GM23338 (cell line): ENCODE data around the gene PNRC2. TPM values are rescaled to one million over a fixed set of nuclear protein-coding genes. Genes with fewer than 3 reads are reported as not detected.
"Not testable (repeated sequence)": the region's sequence is repeated elsewhere in the genome, so short reads cannot be mapped to it uniquely, and the experiment has no call there.

Source experiments
- ATAC-seq: fragments of 200-7000 bp; cut with Tn5 transposase; 3 replicates; pipeline ENCODE4 v1.9.1; 2020
- DNase-seq: peaks from one replicate; pipeline ENCODE4 v3.0.0-alpha.2; 2015; ENCODE audit warnings: low spot score
- H2AFZ ChIP-seq: fragments of 200-600 bp; sonication (generic); 2 replicates; pipeline ENCODE4 v1.8.0; 2016; ENCODE audit warnings: antibody characterized with exemption, mild to moderate bottlenecking, moderate library complexity
- H3F3A ChIP-seq: fragments of 200-600 bp; sonication (generic); replicated peaks from 2 replicates; pipeline ENCODE4 v1.8.0; 2017; ENCODE audit warnings: antibody characterized with exemption, mixed run types, low read depth
- H3K27ac ChIP-seq: fragments of 200-600 bp; sonication (generic); 2 replicates; pipeline ENCODE4 v1.6.1; 2016; ENCODE audit warnings: low read depth
- H3K27me3 ChIP-seq: fragments of 200-600 bp; sonication (generic); 2 replicates; pipeline ENCODE4 v1.8.0; 2016; ENCODE audit warnings: mild to moderate bottlenecking, mixed run types, moderate library complexity; ENCODE audit not compliant: insufficient read depth
- H3K36me3 ChIP-seq: fragments of 200-600 bp; sonication (generic); 2 replicates; pipeline ENCODE4 v1.8.0; 2016; ENCODE audit warnings: mild to moderate bottlenecking; ENCODE audit not compliant: insufficient read depth
- H3K4me1 ChIP-seq: fragments of 200-600 bp; sonication (generic); 2 replicates; pipeline ENCODE4 v1.8.0; 2016; ENCODE audit warnings: mild to moderate bottlenecking, moderate library complexity; ENCODE audit not compliant: insufficient read depth
- H3K4me2 ChIP-seq: fragments of 200-600 bp; sonication (generic); 2 replicates; pipeline ENCODE4 v1.7.1; 2017; ENCODE audit warnings: mixed run types
- H3K4me3 ChIP-seq: fragments of 200-600 bp; sonication (generic); 2 replicates; pipeline ENCODE4 v1.6.1; 2016; ENCODE audit warnings: mixed run types
- H3K79me2 ChIP-seq: fragments of 200-600 bp; sonication (generic); replicated peaks from 2 replicates; pipeline ENCODE4 v1.8.0; 2017; ENCODE audit warnings: mild to moderate bottlenecking; ENCODE audit not compliant: insufficient read depth
- H3K9me2 ChIP-seq: fragments of 200-600 bp; sonication (generic); 2 replicates; pipeline ENCODE4 v1.8.0; 2017; ENCODE audit not compliant: insufficient read depth
- H4K20me1 ChIP-seq: fragments of 200-600 bp; sonication (generic); replicated peaks from 2 replicates; pipeline ENCODE4 v1.8.0; 2017; ENCODE audit warnings: mild to moderate bottlenecking; ENCODE audit not compliant: insufficient read depth
- H3K27ac Mint-ChIP-seq: 2 replicates; pipeline ENCODE4 v1.8.0; 2020; ENCODE audit warnings: inconsistent platforms, mild to moderate bottlenecking, moderate library complexity, mixed read lengths
- H3K27me3 Mint-ChIP-seq: 3 replicates; pipeline ENCODE4 v1.8.0; 2022; ENCODE audit warnings: low read depth, mild to moderate bottlenecking, moderate library complexity, mixed read lengths, inconsistent platforms; ENCODE audit not compliant: insufficient read depth, poor library complexity
- H3K36me3 Mint-ChIP-seq: 3 replicates; pipeline ENCODE4 v1.8.0; 2021; ENCODE audit warnings: low read depth, mild to moderate bottlenecking, inconsistent platforms, moderate library complexity, mixed read lengths
- H3K4me1 Mint-ChIP-seq: 3 replicates; pipeline ENCODE4 v1.8.0; 2020; ENCODE audit warnings: mild to moderate bottlenecking, inconsistent platforms, mixed read lengths
- H3K4me3 Mint-ChIP-seq: 3 replicates; pipeline ENCODE4 v1.8.0; 2021; ENCODE audit warnings: moderate library complexity, mild to moderate bottlenecking, inconsistent platforms, mixed read lengths
- H3K9me3 Mint-ChIP-seq: 3 replicates; pipeline ENCODE4 v1.8.0; 2020; ENCODE audit warnings: moderate library complexity, mild to moderate bottlenecking, inconsistent platforms, mixed read lengths
- CREB1 ChIP-seq: fragments of 250-450 bp; sonication (Bioruptor Pico); IDR thresholded peaks from 2 replicates; pipeline ENCODE4 v1.5.0; 2020; ENCODE audit warnings: low read depth, mild to moderate bottlenecking, moderate library complexity
- CTCF ChIP-seq, 2 experiments: fragments of 200-600 bp in 1 of 2; sonication (generic) in 1 of 2; conservative IDR thresholded peaks; 2 replicates each; pipeline versions ENCODE4 v1.5.1 to v1.6.1; 2016 to 2017; ENCODE audit warnings: antibody characterized with exemption in 2 of 2, low read depth in 2 of 2, mild to moderate bottlenecking in 2 of 2, moderate library complexity in 1 of 2
- EZH2phosphoT487 ChIP-seq: fragments of 200-600 bp; sonication (generic); IDR thresholded peaks from one replicate; pipeline ENCODE4 v1.8.1; 2018; ENCODE audit warnings: antibody characterized with exemption; ENCODE audit not compliant: unreplicated experiment
- JUNB ChIP-seq: IDR thresholded peaks from one replicate; pipeline ENCODE4 v1.6.1; 2016; ENCODE audit warnings: antibody characterized with exemption; ENCODE audit not compliant: unreplicated experiment
- REST ChIP-seq: IDR thresholded peaks from one replicate; pipeline ENCODE4 v1.6.1; 2018; ENCODE audit warnings: antibody characterized with exemption; ENCODE audit not compliant: unreplicated experiment
- STAT1 ChIP-seq: IDR thresholded peaks from one replicate; pipeline ENCODE4 v1.6.1; 2016; ENCODE audit warnings: antibody characterized with exemption; ENCODE audit not compliant: unreplicated experiment
- ZNF114 ChIP-seq: fragments of 250-450 bp; sonication (Bioruptor Pico); IDR thresholded peaks from 2 replicates; pipeline ENCODE4 v1.5.0; 2020; ENCODE audit warnings: mild to moderate bottlenecking, moderate library complexity
- ZNF462 ChIP-seq: fragments of 250-450 bp; sonication (Bioruptor Pico); IDR thresholded peaks from 2 replicates; pipeline ENCODE4 v1.5.0; 2020; ENCODE audit warnings: mild to moderate bottlenecking, moderate library complexity
- polyA plus RNA-seq: library from polyadenylated mRNA; unstranded; fragments of >200 nt; fragmentation: Nextera tagmentation; extraction: Ambion mirVana; gene quantifications from 2 replicates; pipeline ENCODE4 v1.2.1, GENCODE V29; 2016
- total RNA-seq: library from RNA; depleted of rRNA; stranded (reverse); fragments of >200 nt; shearing (Covaris generic); gene quantifications from 2 replicates; pipeline ENCODE4 v1.2.3, GENCODE V29; 2014

Gene PNRC2
- total and polyA plus RNA-seq, 2 experiments from 2014 or later, result 157 to 237 TPM

GRCh38 chr1:24007079-24007478, 47.5 kb downstream of the PNRC2 start (continued):
- no peak for TF ChIP-seq ZNF462 (CRISPR knock-in tag)

- H3K27me3 ChIP-seq, H3K9me3 Mint-ChIP-seq, DNase-seq, H3K79me2 ChIP-seq, H3K4me3 ChIP-seq, H3K36me3 ChIP-seq, H3K4me2 ChIP-seq, H3K36me3 Mint-ChIP-seq, H3K9me2 ChIP-seq, H3F3A ChIP-seq, H3K27me3 Mint-ChIP-seq, H3K4me3 Mint-ChIP-seq, H3K27ac Mint-ChIP-seq, ATAC-seq, H3K27ac ChIP-seq, H3K4me1 Mint-ChIP-seq, H4K20me1 ChIP-seq, H2AFZ ChIP-seq: not testable (repeated sequence)
- peaks cover 10% of the 10 kb centered on the region for H3K4me1 ChIP-seq
These were observed 49.1 kb downstream of the PNRC2 start for GRCh38 chr1:24008574-24009184.

GRCh38 chr1:24009406-24009805, 49.8 kb downstream of the PNRC2 start:
- Histone ChIP-seq H3K4me2 (no peak overlapping the region), H3F3A (no peaks in the 10 kb centered on the region; the same call in 1 of the 2 replicates), H3K27me3 (no peaks in the 10 kb centered on the region), H3K36me3 (no peaks in the 10 kb centered on the region), H2AFZ (no peak overlapping the region), H3K27ac (no peak overlapping the region), H3K9me2 (no peaks in the 10 kb centered on the region), H4K20me1 (no peaks in the 10 kb centered on the region), H3K4me1 (peaks cover 3% of the 10 kb centered on the region), H3K79me2 (no peaks in the 10 kb centered on the region), H3K4me3 (no peak overlapping the region)
- H3K4me1 Mint-ChIP-seq, result peaks cover 5% of the 10 kb centered on the region; the same call in 2 of the 3 replicates
- H3K36me3 Mint-ChIP-seq, result no peaks in the 10 kb centered on the region
- DNase-seq (no peak), ATAC-seq (no peak)
- H3K4me3 Mint-ChIP-seq, result no peak overlapping the region
- no peaks in the 10 kb centered on the region for H3K27me3 Mint-ChIP-seq
- H3K27ac Mint-ChIP-seq, result no peak overlapping the region
- H3K9me3 Mint-ChIP-seq, result no peaks in the 10 kb centered on the region
- TF ChIP-seq CREB1 (CRISPR knock-in tag) (no peak), STAT1 (no peak), REST (no peak), CTCF (conservative IDR thresholded peaks at IDR 0.05; ENCODE audit: low read depth in 2 of 2) (no peak), ZNF114 (CRISPR knock-in tag) (no peak), EZH2phosphoT487 (no peak), JUNB (no peak)
